CD14-positive monocyte (primary cell): Measurements from ENCODE around the gene ANO5. TPM values are rescaled to one million over a fixed set of nuclear protein-coding genes. Genes with fewer than 3 reads are reported as not detected.

Experiments
- DNase-seq, 3 donors: peaks; one replicate each; pipeline ENCODE4 v3.0.0-alpha.2; 2011 to 2022
- H2AFZ ChIP-seq: 2 replicates; pipeline ENCODE4 v1.6.0; 2012; ENCODE audit warnings: mild to moderate bottlenecking, low read depth, low read length, inconsistent platforms; ENCODE audit not compliant: insufficient read depth, poor library complexity, severe bottlenecking
- H3K27ac ChIP-seq, 2 donors: 1 replicate in 1 of 2; 2 replicates in 1 of 2; pipeline ENCODE4 v1.5.1; 2012 to 2013; ENCODE audit warnings: low read length in 2 of 2, control low read depth in 1 of 2, inconsistent platforms in 1 of 2, low read depth in 1 of 2, mild to moderate bottlenecking in 1 of 2
- H3K27me3 ChIP-seq, 2 donors: one replicate each; pipeline versions ENCODE4 v1.6.0 to v1.6.1; 2011 to 2013; ENCODE audit warnings: low read length in 2 of 2; ENCODE audit not compliant: control insufficient read depth in 2 of 2, insufficient read depth in 2 of 2
- H3K36me3 ChIP-seq, 2 donors: replicated peaks in 1 of 2; 1 replicate in 1 of 2; 2 replicates in 1 of 2; pipeline versions ENCODE4 v1.5.1 to v1.6.1; 2012 to 2013; ENCODE audit warnings: low read length in 2 of 2, control low read depth in 1 of 2, inconsistent platforms in 1 of 2, mild to moderate bottlenecking in 1 of 2; ENCODE audit not compliant: insufficient read depth in 2 of 2, control insufficient read depth in 1 of 2
- H3K4me1 ChIP-seq, 2 donors: 1 replicate in 1 of 2; 2 replicates in 1 of 2; pipeline versions ENCODE4 v1.5.1 to v1.6.1; 2012 to 2013; ENCODE audit warnings: low read length in 2 of 2, control low read depth in 1 of 2, inconsistent platforms in 1 of 2, mild to moderate bottlenecking in 1 of 2, moderate library complexity in 1 of 2; ENCODE audit not compliant: insufficient read depth in 2 of 2, control insufficient read depth in 1 of 2
- H3K4me2 ChIP-seq: replicated peaks from 2 replicates; pipeline ENCODE3; 2012; ENCODE audit warnings: low read length, moderate library complexity, mild to moderate bottlenecking; ENCODE audit not compliant: poor library complexity, severe bottlenecking; ENCODE audit errors: extremely low read depth
- H3K4me3 ChIP-seq, 3 experiments: fragments of 200-600 bp in 1 of 3; sonication (generic) in 1 of 3; replicated peaks in 1 of 3; 1 replicate in 2 of 3; 2 replicates in 1 of 3; pipeline ENCODE4 v1.5.1; 2011 to 2013; ENCODE audit warnings: low read length in 3 of 3, mild to moderate bottlenecking in 3 of 3, control low read depth in 2 of 3, low read depth in 2 of 3, inconsistent platforms in 1 of 3, moderate library complexity in 1 of 3
- H3K79me2 ChIP-seq: 2 replicates; pipeline ENCODE4 v1.6.0; 2012; ENCODE audit warnings: mild to moderate bottlenecking, control low read depth, inconsistent platforms, low read length, moderate library complexity; ENCODE audit not compliant: insufficient read depth
- H3K9ac ChIP-seq: 2 replicates; pipeline ENCODE4 v1.6.0; 2017; ENCODE audit warnings: low read length, mild to moderate bottlenecking; ENCODE audit not compliant: insufficient read depth, poor library complexity, severe bottlenecking
- H3K9me3 ChIP-seq, 2 donors: replicated peaks in 1 of 2; 1 replicate in 1 of 2; 2 replicates in 1 of 2; pipeline versions ENCODE4 v1.5.1 to v1.6.1; 2012 to 2013; ENCODE audit warnings: low read length in 2 of 2, control low read depth in 1 of 2; ENCODE audit not compliant: control insufficient read depth in 1 of 2, insufficient read depth in 1 of 2
- H4K20me1 ChIP-seq: 2 replicates; pipeline ENCODE4 v1.6.0; 2012; ENCODE audit warnings: mild to moderate bottlenecking, low read length, control low read depth, moderate library complexity; ENCODE audit not compliant: insufficient read depth
- H3K27ac Mint-ChIP-seq, 7 donors: one replicate each; pipeline ENCODE4 v1.8.0; 2020; ENCODE audit warnings: mild to moderate bottlenecking in 7 of 7, mixed read lengths in 7 of 7, moderate library complexity in 6 of 7, inconsistent platforms in 2 of 7
- H3K27me3 Mint-ChIP-seq, 3 donors: one replicate each; pipeline ENCODE4 v1.8.0; 2021 to 2022; ENCODE audit warnings: low read depth in 3 of 3, mild to moderate bottlenecking in 3 of 3, mixed read lengths in 3 of 3, moderate library complexity in 3 of 3, inconsistent platforms in 1 of 3
- H3K36me3 Mint-ChIP-seq, 2 donors: one replicate each; pipeline ENCODE4 v1.8.0; 2020; ENCODE audit warnings: mixed read lengths in 2 of 2, inconsistent platforms in 1 of 2, mild to moderate bottlenecking in 1 of 2
- H3K4me1 Mint-ChIP-seq: one replicate; pipeline ENCODE4 v1.8.0; 2020; ENCODE audit warnings: mild to moderate bottlenecking, mixed read lengths
- H3K4me3 Mint-ChIP-seq, 2 donors: one replicate each; pipeline ENCODE4 v1.8.0; 2020; ENCODE audit warnings: mild to moderate bottlenecking in 2 of 2, mixed read lengths in 2 of 2, moderate library complexity in 1 of 2
- H3K9me3 Mint-ChIP-seq, 7 donors: one replicate each; pipeline ENCODE4 v1.8.0; 2020 to 2022; ENCODE audit warnings: mixed read lengths in 7 of 7, mild to moderate bottlenecking in 6 of 7, moderate library complexity in 6 of 7, inconsistent platforms in 2 of 7
- CTCF ChIP-seq: fragments of 200-600 bp; IDR thresholded peaks from one replicate; pipeline ENCODE4 v1.8.0; 2022; ENCODE audit warnings: antibody characterized with exemption, mild to moderate bottlenecking
- WGBS: methylation state at CpG from one replicate; pipeline ENCODE4 v1.1.5; 2013; ENCODE audit warnings: missing lambda C conversion rate; ENCODE audit not compliant: insufficient coverage; 5-methylcytosine and 5-hydroxymethylcytosine counted together
- intact Hi-C, 2 donors: fragments of 100-400 bp; cut with micrococcal nuclease; formaldehyde crosslinking; loops; one replicate each; pipeline versions ENCODE4 v1.15.0 to v1.15.1; 2023
- polyA plus RNA-seq, 3 donors: library from polyadenylated mRNA; depleted of rRNA in 1 of 3; unstranded in 2 of 3; stranded (reverse) in 1 of 3; fragments of 300-500 nt in 2 of 3; fragments of >200 nt in 1 of 3; fragmentation: Illumina TruSeq in 2 of 3; gene quantifications; 1 replicate in 2 of 3; 2 replicates in 1 of 3; pipeline ENCODE4 v1.2.3, GENCODE V29; 2012 to 2021

The ANO5 gene
- polyA plus RNA-seq, 3 donors, result 1.0 to 1.4 (median 1.1) TPM

GRCh38 chr11:22302368-22302767, 109.5 kb downstream of the ANO5 start:
- peaks cover 3 to 11% (median 6%) of the 10 kb centered on the region in 3 donors for H3K27me3 Mint-ChIP-seq
- H3K79me2 ChIP-seq, result no peaks in the 10 kb centered on the region
- no peaks in the 10 kb centered on the region for H3K36me3 ChIP-seq
- no peaks in the 10 kb centered on the region for H3K9me3 ChIP-seq
- no peak overlapping the region for H2AFZ ChIP-seq
- no peaks in the 10 kb centered on the region for H3K4me1 Mint-ChIP-seq
- H3K27me3 ChIP-seq, result peaks cover 6 to 15% of the 10 kb centered on the region in 2 donors
- no peak for DNase-seq
- H3K27ac Mint-ChIP-seq, result no peak overlapping the region
- no peak overlapping the region for H3K4me3 ChIP-seq
- H4K20me1 ChIP-seq, result no peaks in the 10 kb centered on the region
- H3K36me3 Mint-ChIP-seq, result no peaks in the 10 kb centered on the region
- no peaks in the 10 kb centered on the region for H3K4me1 ChIP-seq
- H3K9ac ChIP-seq, result no peak overlapping the region
- no peak overlapping the region for H3K4me2 ChIP-seq
- H3K4me3 Mint-ChIP-seq, result peak overlapping the region in 1 of 2 donors; percentile 41
- H3K27ac ChIP-seq, result no peak overlapping the region
- intact Hi-C loops, result no loop called here
- TF ChIP-seq CTCF, result no peak
- H3K9me3 Mint-ChIP-seq, result no peaks in the 10 kb centered on the region

- Mint-ChIP-seq H3K9me3 (no peaks in the 10 kb centered on the region), H3K27me3 (peaks cover 3 to 11% (median 6%) of the 10 kb centered on the region in 3 donors), H3K4me3 (no peak overlapping the region), H3K36me3 (no peaks in the 10 kb centered on the region), H3K4me1 (no peaks in the 10 kb centered on the region), H3K27ac (no peak overlapping the region)
- Histone ChIP-seq H3K9me3 (no peaks in the 10 kb centered on the region), H3K27ac (no peak overlapping the region), H3K36me3 (no peaks in the 10 kb centered on the region), H3K4me2 (no peak overlapping the region), H3K27me3 (peaks cover 6 to 18% of the 10 kb centered on the region in 2 donors), H3K79me2 (no peaks in the 10 kb centered on the region), H2AFZ (no peak overlapping the region), H3K4me1 (no peaks in the 10 kb centered on the region), H4K20me1 (no peaks in the 10 kb centered on the region), H3K9ac (no peak overlapping the region), H3K4me3 (no peak overlapping the region)
- peak; percentile 1 to 43 (median 24) for DNase-seq
- peak; percentile 75 for TF ChIP-seq CTCF
- 60% methylated on average over 1 of the region's 5 CpGs for WGBS
- intact Hi-C loops, result no loop called here
Observed at GRCh38 chr11:22304337-22304961, 111.6 kb downstream of the ANO5 start.
